HEK293 (cell line): Measurements from ENCODE around the gene LUC7L2.
"Not testable (repeated sequence)": the region's sequence is repeated elsewhere in the genome, so short reads cannot be mapped to it uniquely, and the experiment has no call there.

Experiments used
- CTCF ChIA-PET: fragments of 350-600 bp; formaldehyde crosslinking; extraction: SDS; loops from one replicate; lab custom pipeline; 2021; ENCODE audit warnings: antibody characterized with exemption; lab: Yijun Ruan, JAX
- POLR2A ChIA-PET: fragments of 300-600 bp; formaldehyde crosslinking; extraction: SDS; loops from one replicate; lab custom pipeline; 2020; ENCODE audit warnings: antibody characterized with exemption, inconsistent platforms; lab: Yijun Ruan, JAX
- H3K27ac ChIP-seq: fragments of 200-500 bp; sonication (Bioruptor generic); 2 replicates; pipeline ENCODE4 v1.5.1; 2014; ENCODE audit warnings: low read depth, low read length, control low read depth, inconsistent platforms; ENCODE audit errors: extremely low read depth
- H3K36me3 ChIP-seq, 2 experiments: fragments of 200-500 bp in 1 of 2; sonication (Bioruptor generic) in 1 of 2; 1 replicate in 1 of 2; 2 replicates in 1 of 2; pipeline ENCODE4 v1.5.1; 2014 to 2017; ENCODE audit warnings: inconsistent platforms in 2 of 2, low read length in 2 of 2; ENCODE audit not compliant: control insufficient read depth in 2 of 2, insufficient read depth in 1 of 2
- H3K4me1 ChIP-seq: fragments of 200-500 bp; sonication (Bioruptor generic); 2 replicates; pipeline ENCODE4 v1.5.1; 2014; ENCODE audit warnings: mild to moderate bottlenecking, low read length, inconsistent platforms; ENCODE audit not compliant: control insufficient read depth, insufficient read depth
- H3K4me3 ChIP-seq: 2 replicates; pipeline ENCODE4 v1.5.1; 2011; ENCODE audit warnings: low read depth, mild to moderate bottlenecking, control low read depth, low read length, moderate library complexity
- H3K9me3 ChIP-seq: fragments of 200-500 bp; sonication (Bioruptor generic); 2 replicates; pipeline ENCODE4 v1.5.1; 2014; ENCODE audit warnings: low read depth, low read length, inconsistent platforms; ENCODE audit not compliant: control insufficient read depth, insufficient read depth
- PRDM1 ChIP-seq: fragments of 450-650 bp; formaldehyde crosslinking; IDR thresholded peaks from 2 replicates; pipeline ENCODE4; 2016; ENCODE audit warnings: missing biosample characterization, missing genetic modification characterization
- ZBTB17 ChIP-seq: fragments of 450-650 bp; formaldehyde crosslinking; IDR thresholded peaks from 2 replicates; pipeline ENCODE4 v1.5.1; 2016; ENCODE audit warnings: missing biosample characterization, missing genetic modification characterization
- ZNF366 ChIP-seq: fragments of 450-650 bp; formaldehyde crosslinking; conservative IDR thresholded peaks from 2 replicates; pipeline ENCODE4 v1.5.1; 2016; ENCODE audit warnings: missing biosample characterization, missing genetic modification characterization
- ZNF433 ChIP-seq: fragments of 450-650 bp; formaldehyde crosslinking; IDR thresholded peaks from 2 replicates; pipeline ENCODE4 v1.5.1; 2016; ENCODE audit warnings: missing biosample characterization, missing genetic modification characterization, low read depth
- ZNF600 ChIP-seq: fragments of 450-650 bp; formaldehyde crosslinking; IDR thresholded peaks from 2 replicates; pipeline ENCODE4 v1.5.1; 2016; ENCODE audit warnings: missing biosample characterization, missing genetic modification characterization
- ZNF621 ChIP-seq: fragments of 450-650 bp; formaldehyde crosslinking; IDR thresholded peaks from 2 replicates; pipeline ENCODE4 v1.5.1; 2017; ENCODE audit warnings: missing biosample characterization, missing genetic modification characterization
- ZNF626 ChIP-seq: fragments of 450-650 bp; sonication (Bioruptor Pico); formaldehyde crosslinking; IDR thresholded peaks from 2 replicates; pipeline ENCODE4 v1.5.1; 2018; ENCODE audit warnings: missing biosample characterization, missing genetic modification characterization, inconsistent platforms
- ZNF654 ChIP-seq: fragments of 450-650 bp; formaldehyde crosslinking; IDR thresholded peaks from 2 replicates; pipeline ENCODE4 v1.5.1; 2016; ENCODE audit warnings: low read depth, missing biosample characterization, missing genetic modification characterization
- ZNF660 ChIP-seq: fragments of 450-650 bp; IDR thresholded peaks from 2 replicates; pipeline ENCODE4 v1.5.1; 2018; ENCODE audit warnings: missing biosample characterization, mild to moderate bottlenecking, missing genetic modification characterization
- TF ChIP-seq, protein P1 (sequence below): fragments of 450-650 bp; formaldehyde crosslinking; IDR thresholded peaks from 2 replicates; pipeline ENCODE4 v1.5.1; 2016; ENCODE audit warnings: missing biosample characterization, missing genetic modification characterization
- TF ChIP-seq, protein P2 (sequence below): fragments of 450-650 bp; formaldehyde crosslinking; IDR thresholded peaks from 2 replicates; pipeline ENCODE4 v1.5.1; 2017; ENCODE audit warnings: missing biosample characterization, missing genetic modification characterization

LUC7L2 gene

DNA sequence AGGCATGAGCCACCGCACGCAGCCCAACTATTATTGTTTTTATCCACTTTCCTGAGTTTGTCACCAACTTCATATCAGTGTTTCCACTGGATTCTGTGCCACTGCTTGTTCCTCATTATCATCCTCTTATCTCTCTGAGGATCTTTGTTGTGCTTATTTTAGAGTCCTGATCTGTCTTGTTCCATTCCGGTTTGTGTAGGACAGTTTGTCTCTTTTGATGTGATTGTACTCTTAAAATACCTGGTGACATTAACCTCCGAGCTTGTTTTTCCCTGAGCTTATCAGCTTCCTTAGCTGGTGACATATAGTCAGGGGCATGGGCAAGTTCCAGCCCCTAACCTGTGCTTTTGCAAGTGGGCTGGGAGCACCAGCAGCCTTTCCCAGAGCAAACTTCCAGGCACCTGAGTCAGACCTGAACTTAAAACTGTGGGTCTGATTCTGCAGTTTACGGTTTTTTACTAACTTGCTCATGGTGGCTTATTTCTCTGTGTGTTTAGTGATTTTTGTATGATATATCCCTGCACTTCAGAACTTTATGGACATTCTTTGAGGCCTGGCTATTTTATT is 41.7 kb upstream of the LUC7L2 start:
- ChIA-PET POLR2A (interaction anchor here (0.6 kb wide), 1 partner anchor 583 kb away, joined by 3 read pairs; no protein-coding TSS in a partner anchor), CTCF (no interaction called here)
- Histone ChIP-seq H3K36me3 (no peaks in the 10 kb centered on the region), H3K4me1 (no peaks in the 10 kb centered on the region), H3K4me3 (no peak overlapping the region), H3K27ac (no peak overlapping the region), H3K9me3 (no peaks in the 10 kb centered on the region)
- no peak for TF ChIP-seq ZNF626 (tag by site-specific recombination)
- TF ChIP-seq ZNF366 (tag by site-specific recombination) = no peak
- no peak for TF ChIP-seq PRDM1 (tag by site-specific recombination)

DNA sequence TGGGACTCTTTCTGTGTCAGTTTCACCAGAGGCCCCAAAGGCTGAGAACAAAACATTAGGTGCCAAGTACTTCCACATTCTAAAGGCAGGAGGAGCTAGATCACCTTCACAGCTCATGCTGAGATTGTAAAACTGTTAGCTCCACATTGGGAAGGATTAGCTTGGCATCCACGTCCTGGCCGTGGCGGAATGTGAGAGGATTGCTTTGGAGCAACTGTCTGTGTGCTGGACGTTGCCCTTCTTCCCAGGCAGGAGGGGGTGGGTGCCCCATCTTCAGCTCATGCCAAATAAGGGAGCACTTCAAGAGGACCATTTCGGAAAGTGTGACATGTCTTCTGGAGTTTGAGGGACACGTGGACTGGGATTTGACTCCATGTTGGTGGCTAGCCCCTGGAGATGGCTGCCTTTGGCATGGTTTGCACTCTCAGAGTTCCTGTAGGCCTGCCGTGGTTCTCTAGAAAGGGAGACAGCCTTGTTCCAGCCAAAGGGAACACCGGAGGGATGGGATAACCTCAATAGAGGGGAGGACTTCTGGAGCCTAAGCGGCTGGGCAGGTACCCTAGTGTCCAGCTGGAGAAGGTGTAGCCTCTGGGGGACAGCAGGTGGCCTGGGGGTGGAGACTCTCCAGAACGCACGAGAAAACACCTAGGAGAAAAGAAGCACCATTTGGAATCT is 38.5 kb upstream of the LUC7L2 start:
- TF ChIP-seq ZNF654 (tag by site-specific recombination) (peak; percentile 43), ZNF600 (tag by site-specific recombination) (peak; percentile 84), ZNF621 (tag by site-specific recombination) (no peak)
- TF ChIP-seq, protein P1, sequence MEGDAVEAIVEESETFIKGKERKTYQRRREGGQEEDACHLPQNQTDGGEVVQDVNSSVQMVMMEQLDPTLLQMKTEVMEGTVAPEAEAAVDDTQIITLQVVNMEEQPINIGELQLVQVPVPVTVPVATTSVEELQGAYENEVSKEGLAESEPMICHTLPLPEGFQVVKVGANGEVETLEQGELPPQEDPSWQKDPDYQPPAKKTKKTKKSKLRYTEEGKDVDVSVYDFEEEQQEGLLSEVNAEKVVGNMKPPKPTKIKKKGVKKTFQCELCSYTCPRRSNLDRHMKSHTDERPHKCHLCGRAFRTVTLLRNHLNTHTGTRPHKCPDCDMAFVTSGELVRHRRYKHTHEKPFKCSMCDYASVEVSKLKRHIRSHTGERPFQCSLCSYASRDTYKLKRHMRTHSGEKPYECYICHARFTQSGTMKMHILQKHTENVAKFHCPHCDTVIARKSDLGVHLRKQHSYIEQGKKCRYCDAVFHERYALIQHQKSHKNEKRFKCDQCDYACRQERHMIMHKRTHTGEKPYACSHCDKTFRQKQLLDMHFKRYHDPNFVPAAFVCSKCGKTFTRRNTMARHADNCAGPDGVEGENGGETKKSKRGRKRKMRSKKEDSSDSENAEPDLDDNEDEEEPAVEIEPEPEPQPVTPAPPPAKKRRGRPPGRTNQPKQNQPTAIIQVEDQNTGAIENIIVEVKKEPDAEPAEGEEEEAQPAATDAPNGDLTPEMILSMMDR = 0 out of 2 replicates have a peak, but pooled peaks have one; percentile 8
- POLR2A ChIA-PET = interaction anchor here (0.6 kb wide), 1 partner anchor 13 kb away, joined by 3 read pairs; no protein-coding TSS in a partner anchor

DNA sequence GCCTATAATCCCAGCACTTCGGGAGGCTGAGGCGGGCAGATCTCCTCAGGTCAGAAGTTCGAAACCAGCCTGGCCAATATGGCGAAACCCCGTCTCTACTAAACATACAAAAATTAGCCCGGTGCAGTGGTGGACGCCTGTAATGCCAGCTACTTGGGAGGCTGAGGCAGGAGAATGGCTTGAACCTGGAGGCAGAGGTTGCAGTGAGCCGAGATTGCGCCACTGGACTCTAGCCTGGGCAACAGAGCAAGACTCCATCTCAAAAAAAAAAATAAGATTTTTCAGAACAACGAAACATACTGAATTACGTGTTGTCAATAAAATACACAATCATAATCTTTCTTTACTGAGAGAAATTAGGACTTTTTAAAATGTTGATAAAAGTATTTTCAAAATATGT is 35.0 kb upstream of the LUC7L2 start:
- H3K36me3 ChIP-seq, H3K9me3 ChIP-seq, H3K4me1 ChIP-seq, CTCF ChIA-PET, H3K27ac ChIP-seq, H3K4me3 ChIP-seq: not testable (repeated sequence)
- POLR2A ChIA-PET = interaction anchor here (0.6 kb wide), 1 partner anchor 18 kb away, joined by 3 read pairs; no protein-coding TSS in a partner anchor

More for the DNA sequence above, 38.5 kb upstream of the LUC7L2 start:
- CTCF ChIA-PET = interaction anchor here (0.6 to 1.4 kb wide), 8 partner anchors 8 to 994 kb away, joined by 3 to 4 read pairs (median 4); no protein-coding TSS in a partner anchor
- H3K36me3 ChIP-seq = no peaks in the 10 kb centered on the region
- H3K9me3 ChIP-seq = no peaks in the 10 kb centered on the region
- H3K4me3 ChIP-seq = no peak overlapping the region
- no peak overlapping the region for H3K27ac ChIP-seq
- H3K4me1 ChIP-seq = no peaks in the 10 kb centered on the region

DNA sequence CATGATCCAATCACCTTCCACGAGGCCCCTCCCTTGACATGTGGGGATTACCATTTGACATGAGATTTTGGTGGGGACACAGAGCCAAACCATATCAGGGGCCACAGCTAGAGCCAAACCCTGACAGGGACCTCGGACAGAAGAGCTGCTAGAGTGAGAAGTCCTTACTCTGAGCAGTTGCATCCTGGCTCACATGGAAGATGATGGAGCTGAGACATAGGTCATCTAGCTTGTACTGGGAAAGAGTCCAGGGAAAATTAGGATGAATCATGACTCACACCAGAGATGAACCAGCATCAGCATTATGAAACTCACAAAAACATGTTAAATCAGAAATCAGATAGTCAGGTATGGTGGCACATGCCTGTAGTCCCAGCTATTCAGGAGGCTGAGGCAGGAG is 31.3 kb upstream of the LUC7L2 start:
- H3K36me3 ChIP-seq = no peaks in the 10 kb centered on the region
- H3K4me1 ChIP-seq = no peaks in the 10 kb centered on the region
- no peak overlapping the region for H3K27ac ChIP-seq
- CTCF ChIA-PET = no interaction called here
- POLR2A ChIA-PET = no interaction called here
- H3K9me3 ChIP-seq = no peaks in the 10 kb centered on the region
- TF ChIP-seq ZNF660 (tag by site-specific recombination) (no peak), ZNF433 (tag by site-specific recombination) (no peak), ZBTB17 (peak; percentile 41; the same call in 1 of the 2 replicates)
- TF ChIP-seq, protein P2, sequence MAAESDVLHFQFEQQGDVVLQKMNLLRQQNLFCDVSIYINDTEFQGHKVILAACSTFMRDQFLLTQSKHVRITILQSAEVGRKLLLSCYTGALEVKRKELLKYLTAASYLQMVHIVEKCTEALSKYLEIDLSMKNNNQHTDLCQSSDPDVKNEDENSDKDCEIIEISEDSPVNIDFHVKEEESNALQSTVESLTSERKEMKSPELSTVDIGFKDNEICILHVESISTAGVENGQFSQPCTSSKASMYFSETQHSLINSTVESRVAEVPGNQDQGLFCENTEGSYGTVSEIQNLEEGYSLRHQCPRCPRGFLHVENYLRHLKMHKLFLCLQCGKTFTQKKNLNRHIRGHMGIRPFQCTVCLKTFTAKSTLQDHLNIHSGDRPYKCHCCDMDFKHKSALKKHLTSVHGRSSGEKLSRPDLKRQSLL = peak; percentile 78
- TF ChIP-seq, all 188 proteins: peak for 2
- H3K4me3 ChIP-seq = no peak overlapping the region
